Lower leg skin (tissue), 3 donors: Measurements from ENCODE around the gene LRRN3.

Experiments
- POLR2A ChIP-seq, 2 donors: fragments of 450-650 bp; IDR thresholded peaks; one replicate each; pipeline ENCODE4 v1.6.1; 2016 to 2017; ENCODE audit warnings: antibody characterized with exemption in 2 of 2, mild to moderate bottlenecking in 1 of 2, moderate library complexity in 1 of 2
- TF ChIP-seq, protein P1 (sequence below), 3 donors: fragments of 450-650 bp; IDR thresholded peaks; one replicate each; pipeline ENCODE4 v1.5.1; 2016; ENCODE audit warnings: antibody characterized with exemption in 3 of 3, mild to moderate bottlenecking in 3 of 3, moderate library complexity in 2 of 3

DNA sequence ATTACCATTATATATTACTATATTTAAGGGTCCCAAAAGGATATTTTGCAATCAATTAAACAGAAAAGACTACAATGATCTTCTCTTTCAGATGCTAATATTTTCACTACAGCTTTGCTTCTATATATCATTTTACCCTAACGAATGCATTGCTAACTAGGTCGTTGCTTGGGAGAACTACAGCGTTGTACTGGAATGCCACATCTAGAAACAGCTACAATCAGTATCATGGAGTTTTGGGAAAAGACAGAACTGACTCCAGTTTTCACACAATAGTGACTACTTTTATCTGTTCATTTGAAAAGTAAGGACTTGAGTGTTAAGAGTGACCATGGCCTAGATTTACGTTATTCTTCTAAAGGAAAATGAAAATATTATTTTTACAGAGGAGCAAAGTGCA lies 38.5 kb downstream of the LRRN3 start:
- no peak for TF ChIP-seq POLR2A (IDR thresholded peaks at IDR 0.05)
- TF ChIP-seq, protein P1, sequence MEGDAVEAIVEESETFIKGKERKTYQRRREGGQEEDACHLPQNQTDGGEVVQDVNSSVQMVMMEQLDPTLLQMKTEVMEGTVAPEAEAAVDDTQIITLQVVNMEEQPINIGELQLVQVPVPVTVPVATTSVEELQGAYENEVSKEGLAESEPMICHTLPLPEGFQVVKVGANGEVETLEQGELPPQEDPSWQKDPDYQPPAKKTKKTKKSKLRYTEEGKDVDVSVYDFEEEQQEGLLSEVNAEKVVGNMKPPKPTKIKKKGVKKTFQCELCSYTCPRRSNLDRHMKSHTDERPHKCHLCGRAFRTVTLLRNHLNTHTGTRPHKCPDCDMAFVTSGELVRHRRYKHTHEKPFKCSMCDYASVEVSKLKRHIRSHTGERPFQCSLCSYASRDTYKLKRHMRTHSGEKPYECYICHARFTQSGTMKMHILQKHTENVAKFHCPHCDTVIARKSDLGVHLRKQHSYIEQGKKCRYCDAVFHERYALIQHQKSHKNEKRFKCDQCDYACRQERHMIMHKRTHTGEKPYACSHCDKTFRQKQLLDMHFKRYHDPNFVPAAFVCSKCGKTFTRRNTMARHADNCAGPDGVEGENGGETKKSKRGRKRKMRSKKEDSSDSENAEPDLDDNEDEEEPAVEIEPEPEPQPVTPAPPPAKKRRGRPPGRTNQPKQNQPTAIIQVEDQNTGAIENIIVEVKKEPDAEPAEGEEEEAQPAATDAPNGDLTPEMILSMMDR (IDR thresholded peaks at IDR 0.05): no peak
